Astrocyte (in vitro differentiated cells and primary cell): ENCODE results near the gene RSPH6A.

ENCODE experiments used
- CTCF ChIP-seq: IDR thresholded peaks from 2 replicates; pipeline ENCODE4 v1.5.1; 2011; ENCODE audit warnings: low read depth, mild to moderate bottlenecking, inconsistent platforms, low read length, moderate library complexity; ENCODE audit not compliant: insufficient read depth
- EZH2 ChIP-seq: IDR thresholded peaks from 2 replicates; pipeline ENCODE4 v1.6.1; 2012; ENCODE audit warnings: mild to moderate bottlenecking, low read length, inconsistent platforms; ENCODE audit not compliant: insufficient read depth

DNA sequence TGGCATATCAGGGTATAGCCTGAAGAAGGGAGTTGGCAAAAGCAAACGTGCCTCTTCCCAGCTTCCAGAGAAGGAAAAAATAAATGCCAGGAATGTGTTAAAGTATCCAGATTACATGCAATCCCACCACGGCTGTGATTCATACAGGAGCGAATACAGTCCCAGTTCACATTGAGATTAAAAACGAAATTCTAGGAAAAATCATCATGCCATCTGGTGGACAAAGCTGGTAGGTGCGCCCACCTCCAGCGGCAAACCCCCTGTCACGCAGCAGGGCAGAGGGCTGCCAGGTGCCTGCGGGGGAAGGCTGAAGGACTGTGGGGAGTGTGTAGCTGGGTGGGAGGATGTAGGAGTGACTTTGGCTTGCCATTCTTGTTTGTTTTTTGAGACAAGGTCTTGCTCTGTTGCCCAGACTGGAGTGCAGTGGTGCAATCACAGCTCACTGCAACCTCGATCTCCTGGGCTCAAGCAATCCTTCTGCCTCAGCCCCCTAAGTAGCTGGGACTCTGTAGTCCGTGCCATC lies 16.1 kb downstream of the RSPH6A start:
- peak; percentile 87 for TF ChIP-seq CTCF
- no peak for TF ChIP-seq EZH2
